AG10803 (cell line): ENCODE measurements around the gene CPSF2.
A peak's percentile ranks its signal among the peaks of the same experiment; 100 is the strongest.
"Not testable (repeated sequence)": the region's sequence is repeated elsewhere in the genome, so short reads cannot be mapped to it uniquely, and the experiment has no call there.

Experiments used
- DNase-seq: peaks from one replicate; pipeline ENCODE4 v3.0.0; 2010; ENCODE audit warnings: low read depth
- H3K4me3 ChIP-seq: 2 replicates; pipeline ENCODE4 v1.5.1; 2011; ENCODE audit warnings: mild to moderate bottlenecking, low read length, control low read depth
- CTCF ChIP-seq: conservative IDR thresholded peaks from 2 replicates; pipeline ENCODE4 v1.5.1; 2011; ENCODE audit warnings: mild to moderate bottlenecking, low read length, control low read depth, inconsistent platforms

The CPSF2 gene

GRCh38 chr14:92204792-92205191, 83.0 kb downstream of the CPSF2 start:
- H3K4me3 ChIP-seq = no peak overlapping the region
- TF ChIP-seq CTCF = no peak
- no peak for DNase-seq

DNA sequence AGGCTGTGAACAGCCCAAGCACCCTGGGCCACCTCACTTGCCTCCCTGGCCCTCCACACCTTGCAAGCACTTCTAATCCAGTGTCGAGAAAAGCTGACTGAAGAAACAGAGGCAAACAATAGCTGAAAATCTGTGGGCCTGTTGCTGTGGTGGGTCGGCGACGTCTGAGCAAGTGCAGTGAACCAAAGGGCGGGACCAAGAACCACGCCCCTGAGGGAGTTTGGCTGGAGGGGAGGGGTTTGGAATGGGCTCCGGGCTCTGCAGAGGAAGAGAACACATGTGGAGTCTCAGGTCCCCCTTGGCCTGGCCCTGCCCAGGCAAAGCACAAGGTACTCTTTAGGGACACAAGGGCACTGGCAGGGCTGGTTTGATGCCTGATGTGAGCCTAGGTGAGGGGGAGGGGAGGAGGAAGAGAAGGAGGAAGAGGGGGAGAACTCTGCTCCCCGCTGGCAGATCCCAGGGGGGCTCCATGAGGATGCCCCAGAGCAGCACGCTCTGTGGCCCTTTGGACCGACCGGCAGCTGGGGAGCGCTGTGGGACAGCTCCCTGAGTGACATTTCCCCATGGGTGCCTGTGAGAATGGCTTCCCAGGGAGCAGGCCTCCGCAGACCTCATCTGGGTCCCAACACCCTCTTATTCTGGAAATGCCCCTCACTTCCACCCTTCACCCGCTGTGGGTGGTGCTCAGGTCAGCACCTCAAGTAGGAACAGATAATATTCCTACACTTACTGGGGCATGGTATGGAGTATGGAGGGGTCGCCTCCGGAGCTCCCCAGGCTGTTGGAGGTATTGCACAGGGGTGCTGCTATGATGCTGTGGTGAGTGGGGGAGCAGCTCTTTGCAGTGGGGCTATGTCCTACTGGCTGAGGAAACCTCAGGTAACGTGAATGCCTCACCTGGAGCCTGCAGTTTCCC, 85.5 kb downstream of the CPSF2 start:
- DNase-seq = no peak
- H3K4me3 ChIP-seq = no peak overlapping the region
- TF ChIP-seq CTCF = no peak

GRCh38 chr14:92207928-92208265, 86.1 kb downstream of the CPSF2 start:
- no peak overlapping the region for H3K4me3 ChIP-seq
- no peak for DNase-seq
- TF ChIP-seq CTCF = no peak

DNA sequence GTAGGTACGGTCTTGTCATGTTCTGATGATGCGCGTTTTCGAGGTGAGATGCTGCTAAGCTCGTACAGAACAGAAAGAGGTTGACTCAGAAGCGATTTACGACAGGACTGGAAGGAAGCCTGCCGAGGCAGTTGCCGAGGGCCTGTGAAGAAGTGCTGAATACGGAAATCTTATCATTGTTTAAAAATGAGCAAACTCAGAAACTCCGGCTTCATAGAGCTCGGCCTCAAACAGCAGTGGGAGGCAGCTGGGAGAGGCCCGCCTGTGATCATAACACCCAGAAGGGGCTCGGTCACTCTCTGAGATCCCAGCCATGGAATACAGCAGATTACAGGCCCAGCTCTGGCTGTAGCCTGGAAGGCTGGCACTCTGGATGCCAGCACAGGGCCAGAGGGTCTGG, 87.4 kb downstream of the CPSF2 start:
- DNase-seq = no peak
- TF ChIP-seq CTCF = no peak
- no peak overlapping the region for H3K4me3 ChIP-seq

DNA sequence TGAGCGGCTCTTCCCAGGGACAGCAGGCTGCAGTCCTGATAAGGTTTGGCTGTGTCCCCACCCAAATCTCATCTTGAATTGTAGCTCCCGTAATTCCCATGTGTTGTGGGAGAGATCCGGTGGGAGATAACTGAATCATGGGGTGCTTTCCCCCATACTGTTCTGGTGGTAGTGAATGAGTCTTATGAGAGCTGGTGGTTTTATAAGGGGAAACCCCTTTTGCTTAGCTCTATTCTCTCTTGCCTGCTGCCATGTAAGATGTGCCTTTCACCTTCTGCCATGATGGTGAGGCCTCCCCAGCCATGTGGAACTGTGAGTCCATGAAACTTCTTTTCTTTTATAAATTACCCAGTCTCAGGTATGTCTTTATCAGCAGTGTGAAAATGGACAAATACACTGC, 91.4 kb downstream of the CPSF2 start:
- DNase-seq, H3K4me3 ChIP-seq: not testable (repeated sequence)

GRCh38 chr14:92215579-92215978, 93.8 kb downstream of the CPSF2 start:
- peak; percentile 15 for DNase-seq
- TF ChIP-seq CTCF = no peak
- H3K4me3 ChIP-seq = no peak overlapping the region

DNA sequence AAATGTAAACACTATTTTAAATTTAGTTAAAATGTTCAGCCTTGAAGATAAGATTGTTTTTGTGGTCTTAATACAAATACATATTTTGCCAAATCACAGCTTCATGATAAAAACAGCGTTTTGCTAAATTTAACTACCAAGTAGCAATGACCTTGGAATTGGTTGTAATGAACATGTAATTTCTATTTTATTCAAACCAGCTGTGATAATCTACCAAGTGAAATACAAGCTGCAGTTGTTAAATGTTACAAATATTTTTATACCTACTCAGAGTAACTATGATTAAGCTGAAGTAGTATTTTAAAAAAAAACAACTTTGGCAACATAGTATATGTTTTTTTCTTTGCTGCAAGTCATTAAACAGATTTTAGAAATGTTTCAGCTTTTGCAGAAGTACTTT, 96.2 kb downstream of the CPSF2 start:
- TF ChIP-seq CTCF = no peak
- DNase-seq = peak; percentile 58
- H3K4me3 ChIP-seq = no peak overlapping the region
